RKO (cell line): ENCODE data around the gene ATP8B3.

Source experiments
- DNase-seq: peaks from one replicate; pipeline ENCODE4 v3.0.0-alpha.2; 2016; ENCODE audit warnings: low spot score

ATP8B3 gene

GRCh38 chr19:1757468-1758230 is 54.4 kb downstream of the ATP8B3 start:
- DNase-seq: no peak

DNA sequence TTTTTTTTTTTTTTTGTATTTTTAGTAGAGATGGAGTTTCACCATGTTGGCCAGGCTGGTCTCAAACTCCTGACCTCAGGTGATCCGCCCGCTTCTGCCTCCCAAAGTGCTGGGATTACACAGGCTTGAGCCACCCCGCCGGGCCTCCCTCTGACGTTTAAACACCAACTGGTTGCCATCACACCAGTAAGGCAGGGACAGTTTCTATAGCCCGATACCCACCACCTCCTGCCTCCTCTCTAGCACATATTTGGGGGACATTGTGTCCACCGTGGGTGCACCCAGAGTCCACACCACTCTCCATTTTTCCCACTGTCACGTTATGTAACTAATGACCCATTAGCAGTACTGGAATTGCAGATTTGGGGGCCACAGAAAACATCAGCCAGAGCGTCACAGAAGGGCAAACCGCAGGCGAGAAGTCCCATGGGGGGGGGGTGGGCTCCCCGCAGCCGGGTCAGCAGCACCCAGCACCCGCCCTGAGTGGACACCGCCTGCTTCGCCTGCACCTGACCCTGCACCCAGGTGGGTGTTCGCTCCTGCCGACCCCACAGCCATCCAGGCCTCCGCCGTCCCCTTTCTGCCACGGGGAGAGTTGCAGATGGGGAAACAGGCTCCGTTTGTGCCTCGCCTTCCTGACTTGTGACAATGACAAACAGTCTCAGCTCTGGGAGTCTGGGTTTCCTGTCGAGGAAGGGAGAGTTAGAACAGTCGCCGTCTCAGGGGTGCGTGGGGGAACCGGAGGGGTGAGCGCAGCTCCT is 55.2 kb downstream of the ATP8B3 start:
- no peak for DNase-seq

GRCh38 chr19:1756264-1756663 is 55.8 kb downstream of the ATP8B3 start:
- DNase-seq: no peak

- DNase-seq: no peak
Measured at GRCh38 chr19:1755467-1756171, 56.5 kb downstream of the ATP8B3 start.

DNA sequence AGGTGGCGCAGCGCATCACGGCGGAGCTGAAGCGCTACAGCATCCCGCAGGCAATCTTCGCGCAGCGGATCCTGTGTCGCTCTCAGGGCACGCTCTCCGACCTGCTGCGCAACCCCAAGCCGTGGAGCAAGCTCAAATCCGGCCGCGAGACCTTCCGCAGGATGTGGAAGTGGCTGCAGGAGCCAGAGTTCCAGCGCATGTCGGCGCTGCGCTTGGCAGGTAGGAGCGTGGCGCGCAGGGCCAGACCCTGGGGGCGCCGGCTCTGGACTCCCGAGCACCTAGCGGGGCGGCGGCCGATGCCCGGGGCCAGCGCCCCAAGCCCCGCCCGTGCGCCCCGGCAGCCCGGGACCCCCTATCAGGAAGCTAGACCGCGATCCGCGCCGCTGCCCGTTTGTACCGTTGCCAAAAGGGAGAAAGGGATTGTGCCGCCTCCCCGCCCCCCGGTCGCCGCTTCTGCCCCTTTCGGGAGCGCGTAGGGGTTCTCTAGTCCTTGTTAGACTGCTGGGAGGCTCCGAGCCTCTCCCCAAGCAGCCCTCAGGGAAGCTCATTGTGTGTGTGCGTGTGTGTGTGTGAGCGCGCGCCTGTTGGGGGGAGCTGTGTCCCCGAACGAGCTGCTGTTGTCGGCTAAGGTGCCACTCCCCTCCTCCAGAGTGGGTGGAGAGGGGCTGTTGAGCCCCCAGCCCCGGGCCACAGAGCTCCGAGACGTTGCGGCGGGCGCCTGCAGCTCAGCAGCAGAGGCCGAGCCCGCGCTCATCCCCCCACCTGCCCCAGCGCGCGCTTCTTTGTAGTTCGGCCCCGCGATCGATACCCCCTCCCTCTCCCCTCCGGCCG is 57.2 kb downstream of the ATP8B3 start:
- no peak for DNase-seq

- DNase-seq: no peak
Measured at GRCh38 chr19:1754018-1754635, 57.9 kb downstream of the ATP8B3 start.

- no peak for DNase-seq
Measured at GRCh38 chr19:1752757-1753728, 59.0 kb downstream of the ATP8B3 start, which contains the start of gene ONECUT3. Gene ONECUT3, plus strand, starts transcription at chr19:1753506. Its CDS starts 157 bp downstream, at chr19:1753663.

DNA sequence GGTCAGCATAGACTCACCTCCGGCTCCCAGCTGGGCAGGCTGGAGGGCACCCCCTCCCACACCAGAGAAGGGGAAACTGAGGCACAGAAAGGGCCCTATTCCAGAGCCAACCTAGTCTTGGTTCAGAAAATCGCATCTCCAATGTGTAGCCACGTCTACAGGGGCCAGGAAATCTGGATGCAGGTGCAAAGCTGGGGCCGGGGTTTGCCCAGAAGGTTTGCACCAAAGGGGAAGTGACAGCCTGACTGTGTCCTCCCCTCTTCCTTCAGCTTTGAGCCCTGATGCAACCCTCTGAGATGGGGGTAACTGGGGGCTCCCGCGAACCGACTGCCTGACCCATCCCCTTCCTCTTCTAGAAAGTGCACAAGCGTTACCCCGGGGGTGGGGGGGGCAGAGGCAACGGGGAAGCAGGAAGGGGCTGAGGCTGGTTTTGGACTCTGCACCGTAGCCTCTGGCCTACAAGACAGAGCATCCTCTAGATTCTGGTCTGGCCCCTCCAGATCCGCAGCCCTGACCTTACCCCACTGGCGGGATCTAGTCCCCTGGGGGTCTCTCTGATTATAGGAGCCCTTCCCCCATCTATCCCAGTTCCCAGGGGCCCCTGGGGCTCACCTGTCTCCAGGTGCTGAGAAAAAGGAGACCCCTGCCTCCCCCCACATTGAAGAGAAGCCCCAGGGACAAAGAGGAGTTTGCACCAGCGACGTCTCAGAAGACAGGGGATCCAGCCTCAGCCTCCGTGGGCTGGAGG is 59.9 kb downstream of the ATP8B3 start:
- no peak for DNase-seq

DNA sequence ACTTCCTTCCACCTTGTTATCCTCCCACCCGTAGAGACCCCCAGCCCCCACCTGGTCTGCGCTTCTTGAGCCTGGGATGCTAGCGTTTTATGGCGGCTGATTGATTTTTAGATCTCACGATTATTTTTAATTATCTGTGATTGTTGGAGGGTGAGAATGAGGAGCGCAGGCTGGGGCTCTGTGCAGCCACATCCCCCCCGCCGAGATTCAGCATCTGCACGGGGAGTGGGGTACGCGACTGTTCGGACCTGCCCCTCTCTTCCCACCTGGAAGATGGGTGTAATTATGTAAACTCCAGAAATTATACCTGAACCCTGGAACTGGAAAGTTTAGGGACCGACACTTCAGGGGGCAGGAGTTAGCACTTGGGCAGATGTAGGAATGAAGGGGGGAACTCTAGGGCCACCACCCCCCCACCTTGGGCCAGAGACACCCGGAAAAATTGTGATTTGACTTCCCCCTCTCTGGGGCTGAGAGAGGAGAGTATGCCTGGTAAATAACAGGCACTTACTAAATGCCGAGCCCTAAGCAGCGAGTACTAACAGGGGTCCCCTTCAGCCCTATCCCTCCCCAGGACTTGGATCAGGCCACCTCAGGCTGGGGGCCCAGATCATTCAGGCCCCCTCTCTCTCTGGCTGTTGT is 60.6 kb downstream of the ATP8B3 start:
- DNase-seq: no peak

DNA sequence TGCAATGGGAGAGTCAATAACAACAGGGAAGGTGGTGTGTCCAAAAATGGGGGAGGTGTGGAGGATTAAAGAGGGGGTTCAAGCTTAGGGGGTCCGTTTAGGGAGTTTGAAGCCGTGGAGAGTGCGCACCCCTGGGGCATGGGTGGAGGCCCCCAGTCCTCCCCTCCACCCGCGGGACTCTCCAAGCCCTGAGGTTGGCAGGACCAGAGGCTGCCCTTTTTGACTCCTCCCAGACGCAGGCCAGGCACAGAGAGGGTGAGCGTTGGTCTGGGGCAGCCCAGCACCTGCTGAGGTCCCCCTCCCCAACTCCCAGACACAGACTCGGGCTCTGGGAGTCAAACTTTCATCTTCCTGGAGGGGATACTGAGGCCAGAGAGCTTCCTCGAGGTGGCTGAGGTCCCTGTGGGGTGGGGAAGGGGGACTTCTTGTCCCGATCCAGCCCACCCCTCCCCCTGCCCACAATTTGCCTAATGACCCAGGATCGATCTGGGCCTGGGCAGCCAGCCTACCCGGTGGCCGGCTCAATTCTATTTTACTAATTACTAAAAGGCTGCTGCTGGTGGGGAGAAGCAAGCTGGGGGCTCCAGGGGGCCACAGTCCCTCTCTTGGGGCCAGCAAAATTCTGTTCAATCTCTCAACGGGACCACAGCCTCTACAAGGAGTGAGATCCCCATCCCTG is 61.6 kb downstream of the ATP8B3 start:
- DNase-seq: no peak

- DNase-seq: no peak
Measured at GRCh38 chr19:1749373-1750342, 62.4 kb downstream of the ATP8B3 start.

- DNase-seq: no peak
Measured at GRCh38 chr19:1748873-1749341, 63.2 kb downstream of the ATP8B3 start.

GRCh38 chr19:1748115-1748872 is 63.8 kb downstream of the ATP8B3 start:
- no peak for DNase-seq

GRCh38 chr19:1747285-1748114 is 64.6 kb downstream of the ATP8B3 start:
- peak; percentile 94 for DNase-seq
